Fibroblast of mammary gland (primary cell): Measurements from ENCODE around the gene TEX54.

Experiments used
- DNase-seq: peaks from one replicate; pipeline ENCODE4 v3.0.0-alpha.2; 2010; ENCODE audit warnings: low read depth
- H3K4me3 ChIP-seq: 2 replicates; pipeline ENCODE4 v1.5.1; 2011; ENCODE audit warnings: low read depth, mild to moderate bottlenecking, low read length, moderate library complexity; ENCODE audit not compliant: control insufficient read depth
- CTCF ChIP-seq: conservative IDR thresholded peaks from 2 replicates; pipeline ENCODE4 v1.5.1; 2011; ENCODE audit warnings: low read depth, low read length, inconsistent platforms; ENCODE audit not compliant: control insufficient read depth, insufficient read depth

The TEX54 gene

DNA sequence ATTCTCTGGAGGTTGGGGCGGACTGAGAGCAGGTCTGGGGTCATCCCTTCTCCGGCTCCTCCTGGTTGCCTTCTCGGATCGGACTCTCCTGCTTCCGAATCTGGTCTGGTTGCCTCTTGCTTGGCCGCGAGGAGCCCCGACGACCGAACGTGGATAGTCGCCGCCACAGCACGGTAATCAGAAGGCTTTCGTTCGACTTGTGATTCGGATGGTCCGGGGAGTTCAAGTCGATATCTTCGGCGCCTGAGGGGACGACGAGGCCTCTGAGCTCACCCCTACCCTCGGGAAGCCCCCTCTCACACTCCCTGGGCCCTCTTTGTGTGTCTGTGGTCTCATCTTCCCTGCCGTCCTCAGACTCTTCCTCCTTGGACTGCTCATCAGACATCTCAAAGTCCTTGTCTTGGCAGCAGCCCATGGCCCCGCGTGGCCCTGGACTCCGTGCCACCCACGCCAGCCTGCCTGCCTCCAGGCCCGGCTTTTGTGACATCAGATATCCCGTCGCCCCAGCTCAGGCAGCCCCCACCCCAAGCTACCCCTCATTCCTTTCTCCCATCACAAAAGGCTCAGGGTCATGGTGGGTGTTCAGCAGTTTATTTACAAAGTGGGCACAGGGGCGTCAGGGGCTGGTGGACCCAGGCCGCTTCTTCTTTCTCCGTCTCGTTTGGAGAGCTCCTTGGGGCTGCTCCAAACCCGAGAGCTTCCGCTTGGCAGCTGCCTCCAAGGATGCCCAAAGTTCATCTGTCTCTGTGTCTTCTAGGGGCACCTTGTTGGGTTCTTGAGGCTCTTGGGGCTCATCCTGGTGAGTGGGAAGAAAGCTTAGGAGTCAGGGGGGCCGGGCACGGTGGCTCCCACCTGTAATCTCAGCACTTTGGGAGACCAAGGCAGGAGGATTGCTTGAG is at the start of gene TEX54:
TEX54 (minus strand) TSS at position 506 of the 899 bp plus-strand sequence.
- no peak for TF ChIP-seq CTCF
- peak; percentile 47 for DNase-seq
- peak within 1 kb of the TSS; percentile 67 for H3K4me3 ChIP-seq

DNA sequence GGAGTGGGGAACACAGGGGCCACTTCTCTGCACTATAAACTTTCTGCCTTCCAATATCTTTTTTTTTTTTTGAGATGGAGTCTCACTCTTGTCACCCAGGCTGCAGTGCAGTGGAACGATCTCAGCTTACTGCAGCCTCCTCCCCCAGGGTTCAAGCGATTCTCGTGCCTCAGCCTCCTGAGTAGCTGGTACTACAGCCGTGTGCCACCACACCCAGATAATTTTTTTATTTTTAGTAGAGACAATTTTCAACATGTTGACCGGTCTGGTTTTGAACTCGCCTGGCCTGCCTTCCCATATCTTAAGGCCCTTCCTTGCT is 49.7 kb upstream of the TEX54 start:
- no peak for DNase-seq
- H3K4me3 ChIP-seq, result peak overlapping the region; percentile 98
- no peak for TF ChIP-seq CTCF

GRCh38 chr11:62881579-62882430 is 49.2 kb upstream of the TEX54 start:
- no peak for TF ChIP-seq CTCF
- DNase-seq, result peak; percentile 96
- H3K4me3 ChIP-seq, result peak overlapping the region; percentile 98

- DNase-seq, result peak; percentile 84
- peak; percentile 27 for TF ChIP-seq CTCF
- peak within 1 kb of the TSS; percentile 98 for H3K4me3 ChIP-seq
Observed at GRCh38 chr11:62880803-62881578, 48.4 kb upstream of the TEX54 start, which contains the start of gene SLC3A2. Gene SLC3A2 (plus strand): TSS chr11:62880896. CDS start chr11:62881024, 128 bp downstream.

DNA sequence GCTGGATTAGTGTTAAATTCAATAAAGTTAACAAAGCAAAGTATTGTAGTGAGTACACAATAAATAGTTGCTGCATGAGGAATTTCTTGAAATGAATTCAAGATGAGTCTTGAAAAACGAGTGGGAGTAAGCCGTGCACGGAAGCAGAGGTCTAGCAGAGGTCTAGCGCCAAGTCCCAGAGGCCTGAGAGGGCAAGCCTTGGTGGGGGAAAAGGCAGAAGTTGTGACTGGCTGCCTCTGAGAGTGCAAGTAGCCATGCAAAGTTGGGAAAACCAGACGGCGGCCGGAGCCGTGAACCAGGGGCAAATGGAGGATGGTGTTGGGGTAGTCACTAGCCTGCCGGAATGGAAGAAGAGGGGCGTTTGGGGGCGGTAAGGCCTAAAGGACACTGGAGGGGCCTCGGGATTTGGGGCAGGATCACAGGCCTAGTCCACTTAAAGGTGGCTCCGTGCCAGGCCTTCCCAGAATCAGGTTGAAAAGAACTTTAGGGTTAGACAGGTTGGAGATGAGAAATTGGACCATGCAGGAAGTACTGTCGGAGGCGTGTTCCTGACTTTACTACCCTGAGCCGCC is 47.7 kb upstream of the TEX54 start:
- H3K4me3 ChIP-seq, result peak overlapping the region; percentile 98
- DNase-seq, result peak; percentile 95
- TF ChIP-seq CTCF, result no peak
